SU-DHL-6 (cell line): Measurements from ENCODE around the gene CYP4A22.

Experiments used
- EZH2phosphoT487 ChIP-seq: fragments of 200-600 bp; sonication (generic), shearing (Covaris generic); conservative IDR thresholded peaks from 2 replicates; pipeline ENCODE4 v1.6.1; 2018; ENCODE audit warnings: mild to moderate bottlenecking, antibody characterized with exemption, low read length, moderate library complexity, mixed read lengths
- TF ChIP-seq, protein P1 (sequence below): fragments of 200-600 bp; sonication (generic); IDR thresholded peaks from one replicate; pipeline ENCODE4 v1.5.1; 2017; ENCODE audit warnings: antibody characterized with exemption, mild to moderate bottlenecking, low read length, moderate library complexity; ENCODE audit not compliant: insufficient read depth, poor library complexity, severe bottlenecking

DNA sequence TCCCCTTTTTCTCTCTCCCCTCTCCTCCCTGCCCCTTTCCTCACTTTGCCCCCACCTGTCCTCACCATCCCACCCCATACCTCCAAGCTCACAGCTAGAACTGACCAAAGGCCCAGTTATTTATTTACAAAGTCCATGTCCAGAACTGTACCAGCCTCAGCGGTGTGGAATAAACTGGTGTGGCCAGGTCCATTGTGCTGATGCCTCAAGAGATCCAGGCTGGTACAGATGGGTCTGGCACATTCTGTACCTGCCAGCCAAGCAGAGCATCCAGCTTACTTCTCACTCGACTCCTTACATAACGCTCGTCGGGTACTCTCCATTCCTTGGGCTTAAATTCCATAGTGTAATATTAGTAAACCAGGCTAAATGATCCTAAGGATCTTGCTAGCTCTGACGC is 40.8 kb downstream of the CYP4A22 start:
- TF ChIP-seq, protein P1, sequence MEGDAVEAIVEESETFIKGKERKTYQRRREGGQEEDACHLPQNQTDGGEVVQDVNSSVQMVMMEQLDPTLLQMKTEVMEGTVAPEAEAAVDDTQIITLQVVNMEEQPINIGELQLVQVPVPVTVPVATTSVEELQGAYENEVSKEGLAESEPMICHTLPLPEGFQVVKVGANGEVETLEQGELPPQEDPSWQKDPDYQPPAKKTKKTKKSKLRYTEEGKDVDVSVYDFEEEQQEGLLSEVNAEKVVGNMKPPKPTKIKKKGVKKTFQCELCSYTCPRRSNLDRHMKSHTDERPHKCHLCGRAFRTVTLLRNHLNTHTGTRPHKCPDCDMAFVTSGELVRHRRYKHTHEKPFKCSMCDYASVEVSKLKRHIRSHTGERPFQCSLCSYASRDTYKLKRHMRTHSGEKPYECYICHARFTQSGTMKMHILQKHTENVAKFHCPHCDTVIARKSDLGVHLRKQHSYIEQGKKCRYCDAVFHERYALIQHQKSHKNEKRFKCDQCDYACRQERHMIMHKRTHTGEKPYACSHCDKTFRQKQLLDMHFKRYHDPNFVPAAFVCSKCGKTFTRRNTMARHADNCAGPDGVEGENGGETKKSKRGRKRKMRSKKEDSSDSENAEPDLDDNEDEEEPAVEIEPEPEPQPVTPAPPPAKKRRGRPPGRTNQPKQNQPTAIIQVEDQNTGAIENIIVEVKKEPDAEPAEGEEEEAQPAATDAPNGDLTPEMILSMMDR, result no peak
- no peak for TF ChIP-seq EZH2phosphoT487
